Activated CD8-positive, alpha-beta T cell treated with anti-CD3 and anti-CD28 coated beads for 36 hours (primary cell): ENCODE data around the gene ZCCHC17. TPM values are rescaled to one million over a fixed set of nuclear protein-coding genes. Genes with fewer than 3 reads are reported as not detected.

Experiments
- ATAC-seq: fragments of 200-7000 bp; cut with Tn5 transposase; one replicate; pipeline ENCODE4 v1.10.0; 2021; ENCODE audit warnings: mild to moderate bottlenecking, moderate library complexity
- CTCF ChIA-PET: fragments of 350-600 bp; sonication (Branson Sonifier 250); formaldehyde crosslinking; loops from one replicate; lab custom pipeline; 2021; ENCODE audit warnings: antibody characterized with exemption; lab: Charles Lee
- POLR2A ChIA-PET: fragments of 350-600 bp; sonication (Branson Sonifier 250); formaldehyde crosslinking; loops from one replicate; lab custom pipeline; 2021; ENCODE audit warnings: antibody characterized with exemption; lab: Charles Lee
- DNase-seq: peaks from one replicate; pipeline ENCODE4 v3.0.0-alpha.2; 2020
- H3K27ac Mint-ChIP-seq: one replicate; pipeline ENCODE4 v1.8.0; 2021; ENCODE audit warnings: mild to moderate bottlenecking, mixed read lengths
- H3K27me3 Mint-ChIP-seq: one replicate; pipeline ENCODE4 v1.8.0; 2021; ENCODE audit warnings: mixed read lengths
- H3K36me3 Mint-ChIP-seq: one replicate; pipeline ENCODE4 v1.8.0; 2021; ENCODE audit warnings: low read depth, mixed read lengths
- H3K4me1 Mint-ChIP-seq: one replicate; pipeline ENCODE4 v1.8.0; 2021; ENCODE audit warnings: low read depth, mixed read lengths
- H3K4me3 Mint-ChIP-seq: one replicate; pipeline ENCODE4 v1.8.0; 2021; ENCODE audit warnings: mild to moderate bottlenecking, moderate library complexity, mixed read lengths
- H3K9me3 Mint-ChIP-seq: one replicate; pipeline ENCODE4 v1.8.0; 2021; ENCODE audit warnings: mixed read lengths
- intact Hi-C: fragments of 100-400 bp; cut with micrococcal nuclease; formaldehyde crosslinking; loops from one replicate; pipeline ENCODE4 v1.10.0; 2022
- total RNA-seq, 2 experiments: library from RNA; stranded (reverse); gene quantifications; one replicate each; pipeline ENCODE4 v1.2.3, GENCODE V29; 2021
- TF ChIP-seq, protein P1 (sequence below): fragments of 200-600 bp; IDR thresholded peaks from one replicate; pipeline ENCODE4 v1.8.0; 2022; ENCODE audit warnings: antibody characterized with exemption, mild to moderate bottlenecking

Gene ZCCHC17
- total RNA-seq, 2 experiments from 2014 or later = 27.2 to 28.7 TPM

DNA sequence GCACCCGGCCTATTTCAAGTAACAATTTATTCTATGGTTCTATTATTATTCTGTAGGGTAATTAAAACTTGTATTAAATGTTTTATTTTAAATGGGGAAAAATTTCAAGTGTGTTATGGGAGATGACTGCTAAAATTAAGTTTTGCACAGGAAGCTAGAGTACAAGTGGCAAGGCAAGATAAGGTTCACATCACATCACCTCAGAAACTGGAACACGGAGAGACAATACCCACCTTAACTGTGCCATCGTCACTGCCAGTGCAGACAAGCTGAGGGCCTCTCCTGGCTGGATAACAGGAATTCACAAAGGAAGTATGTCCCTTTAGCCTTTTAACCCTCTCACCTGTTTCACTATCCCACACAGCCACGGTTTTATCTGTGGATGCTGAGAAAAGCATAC lies 7.8 kb upstream of the ZCCHC17 start:
- Mint-ChIP-seq H3K36me3 (peaks cover 54% of the 10 kb centered on the region), H3K4me3 (no peak overlapping the region), H3K27ac (no peak overlapping the region), H3K4me1 (peaks cover 6% of the 10 kb centered on the region), H3K27me3 (no peaks in the 10 kb centered on the region), H3K9me3 (no peaks in the 10 kb centered on the region)
- ChIA-PET POLR2A (no interaction called here), CTCF (no interaction called here)
- TF ChIP-seq, protein P1, sequence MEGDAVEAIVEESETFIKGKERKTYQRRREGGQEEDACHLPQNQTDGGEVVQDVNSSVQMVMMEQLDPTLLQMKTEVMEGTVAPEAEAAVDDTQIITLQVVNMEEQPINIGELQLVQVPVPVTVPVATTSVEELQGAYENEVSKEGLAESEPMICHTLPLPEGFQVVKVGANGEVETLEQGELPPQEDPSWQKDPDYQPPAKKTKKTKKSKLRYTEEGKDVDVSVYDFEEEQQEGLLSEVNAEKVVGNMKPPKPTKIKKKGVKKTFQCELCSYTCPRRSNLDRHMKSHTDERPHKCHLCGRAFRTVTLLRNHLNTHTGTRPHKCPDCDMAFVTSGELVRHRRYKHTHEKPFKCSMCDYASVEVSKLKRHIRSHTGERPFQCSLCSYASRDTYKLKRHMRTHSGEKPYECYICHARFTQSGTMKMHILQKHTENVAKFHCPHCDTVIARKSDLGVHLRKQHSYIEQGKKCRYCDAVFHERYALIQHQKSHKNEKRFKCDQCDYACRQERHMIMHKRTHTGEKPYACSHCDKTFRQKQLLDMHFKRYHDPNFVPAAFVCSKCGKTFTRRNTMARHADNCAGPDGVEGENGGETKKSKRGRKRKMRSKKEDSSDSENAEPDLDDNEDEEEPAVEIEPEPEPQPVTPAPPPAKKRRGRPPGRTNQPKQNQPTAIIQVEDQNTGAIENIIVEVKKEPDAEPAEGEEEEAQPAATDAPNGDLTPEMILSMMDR = no peak
- intact Hi-C loops = no loop called here
- DNase-seq = no peak
- ATAC-seq = no peak

DNA sequence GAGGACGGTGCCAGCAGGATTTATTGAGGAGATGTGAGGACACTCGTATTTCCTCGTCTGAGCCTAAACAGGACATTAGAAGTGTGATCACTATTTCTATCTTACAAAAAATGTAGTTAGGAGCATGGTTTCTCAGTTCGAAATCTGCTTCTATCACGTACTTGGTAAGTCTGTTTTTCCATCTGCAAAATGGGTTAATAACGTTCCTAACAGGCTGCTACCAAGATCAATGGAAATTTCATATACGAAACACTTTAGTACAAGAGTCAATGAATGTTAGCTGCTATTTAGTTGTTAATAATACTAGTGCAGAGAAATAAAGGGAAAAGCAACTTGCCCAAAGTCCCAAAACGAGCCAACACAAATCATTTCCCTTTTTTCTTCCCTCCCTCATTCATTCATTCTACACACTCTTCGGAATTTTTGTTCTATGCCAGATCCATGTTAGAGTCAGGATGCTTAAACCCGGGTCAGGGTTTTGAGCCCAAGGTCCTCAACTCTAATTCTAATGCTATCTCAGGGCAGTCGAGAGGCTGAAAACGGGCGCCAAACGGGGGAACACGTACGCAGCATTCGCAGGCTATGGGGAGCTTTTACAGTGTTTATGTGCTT lies 852 bp upstream of the ZCCHC17 start:
- ATAC-seq = no peak
- Mint-ChIP-seq H3K36me3 (peaks cover 44% of the 10 kb centered on the region), H3K9me3 (no peaks in the 10 kb centered on the region), H3K4me1 (peaks cover 36% of the 10 kb centered on the region), H3K4me3 (no peak overlapping the region), H3K27me3 (no peaks in the 10 kb centered on the region), H3K27ac (no peak overlapping the region)
- CTCF ChIA-PET = interaction anchor here (1.0 to 1.5 kb wide), 5 partner anchors 13 to 253 kb away, joined by 3 to 8 read pairs (median 3); no protein-coding TSS in a partner anchor
- POLR2A ChIA-PET = interaction anchor here (1.0 to 2.4 kb wide), 8 partner anchors 9 to 214 kb away, joined by 3 to 9 read pairs (median 4); no protein-coding TSS in a partner anchor
- TF ChIP-seq, protein P1 = no peak
- intact Hi-C loops = no loop called here
- DNase-seq = no peak

DNA sequence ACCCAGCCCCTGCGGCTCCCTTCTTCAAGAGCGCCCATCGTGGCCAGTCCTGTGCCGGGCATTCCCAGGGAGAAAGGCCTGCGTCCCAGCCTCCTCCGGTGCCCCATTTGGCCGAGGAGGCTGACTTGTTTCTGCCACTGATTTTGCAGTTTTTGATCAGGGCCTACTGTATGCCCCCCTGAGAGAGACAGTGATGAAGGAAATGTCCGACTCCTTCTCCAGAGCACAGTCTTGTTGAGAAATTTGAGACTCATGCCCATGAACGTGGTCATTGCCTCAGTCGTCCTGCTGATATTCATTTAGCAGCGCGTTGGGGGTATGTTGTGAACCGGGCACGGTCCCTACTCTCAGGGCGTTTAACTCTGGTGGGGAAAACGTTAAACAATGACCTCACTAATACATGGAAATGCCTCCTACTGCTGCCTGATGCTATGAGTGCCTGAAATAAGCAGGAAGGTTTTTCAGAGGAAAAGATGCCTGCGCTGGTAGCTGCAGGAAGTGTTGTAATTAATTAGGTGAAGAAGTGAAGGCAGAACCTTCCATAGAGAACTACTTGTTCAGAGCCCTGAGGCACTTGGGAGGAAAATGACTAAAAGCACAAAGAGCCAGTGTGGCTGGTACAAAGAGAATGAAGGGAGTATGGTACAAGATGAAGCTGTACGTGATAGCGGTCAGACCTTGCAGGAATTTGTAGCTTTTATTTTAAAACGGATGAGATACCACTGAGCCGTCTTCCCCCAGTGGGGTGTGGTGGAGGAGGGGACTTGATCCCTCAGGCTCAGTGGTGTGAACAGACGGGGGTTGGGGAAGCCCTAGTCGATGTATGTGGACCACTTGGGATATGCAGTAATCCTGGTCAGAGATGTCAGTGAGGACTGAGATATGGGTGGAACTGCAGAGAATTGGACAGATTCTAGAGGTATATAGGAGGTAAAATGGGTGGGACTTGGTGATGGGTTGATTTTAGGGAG lies 730 bp downstream of the ZCCHC17 start:
- CTCF ChIA-PET = interaction anchor here (1.0 to 1.5 kb wide), 5 partner anchors 14 to 251 kb away, joined by 3 to 8 read pairs (median 3); no protein-coding TSS in a partner anchor
- Mint-ChIP-seq H3K36me3 (peaks cover 32% of the 10 kb centered on the region), H3K4me1 (peaks cover 39% of the 10 kb centered on the region), H3K4me3 (no peak overlapping the region), H3K27ac (no peak overlapping the region), H3K27me3 (no peaks in the 10 kb centered on the region), H3K9me3 (no peaks in the 10 kb centered on the region)
- peak; percentile 15 for DNase-seq
- intact Hi-C loops = no loop called here
- POLR2A ChIA-PET = interaction anchor here (0.5 to 2.4 kb wide), 10 partner anchors 9 to 537 kb away, joined by 3 to 9 read pairs (median 4); no protein-coding TSS in a partner anchor
- TF ChIP-seq, protein P1 = no peak
- no peak for ATAC-seq

DNA sequence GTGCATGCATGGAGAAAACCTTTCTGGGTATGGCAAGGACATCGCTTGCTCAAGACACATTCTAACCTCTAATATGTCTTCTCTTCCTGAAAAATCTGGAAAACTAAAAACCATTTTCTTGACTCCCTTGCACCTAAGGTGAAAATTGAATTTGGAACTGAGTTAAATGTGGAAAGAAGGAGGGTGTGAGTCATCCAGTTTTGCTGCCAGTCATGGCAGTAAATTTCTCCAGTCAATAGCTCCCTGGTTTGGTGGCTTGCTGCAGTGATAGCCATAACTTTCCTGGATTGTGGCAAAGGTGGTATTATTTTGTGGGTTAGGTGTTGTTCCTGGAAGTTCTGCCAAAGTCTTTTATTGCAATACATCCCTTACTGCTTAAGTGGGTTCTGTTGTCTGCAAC lies 2.5 kb downstream of the ZCCHC17 start:
- ATAC-seq (no peak), DNase-seq (no peak)
- TF ChIP-seq, protein P1 = no peak
- H3K36me3 Mint-ChIP-seq = peaks cover 19% of the 10 kb centered on the region
- intact Hi-C loops = no loop called here
- no peak overlapping the region for H3K27ac Mint-ChIP-seq
- ChIA-PET POLR2A (no interaction called here), CTCF (no interaction called here)
- no peaks in the 10 kb centered on the region for H3K27me3 Mint-ChIP-seq
- no peak overlapping the region for H3K4me3 Mint-ChIP-seq
- H3K4me1 Mint-ChIP-seq = peaks cover 37% of the 10 kb centered on the region
- H3K9me3 Mint-ChIP-seq = no peaks in the 10 kb centered on the region
